ENCODE measurements around the gene GLYR1.
"Not testable (repeated sequence)": the region's sequence is repeated elsewhere in the genome, so short reads cannot be mapped to it uniquely, and the experiment has no call there.

Gene GLYR1

DNA sequence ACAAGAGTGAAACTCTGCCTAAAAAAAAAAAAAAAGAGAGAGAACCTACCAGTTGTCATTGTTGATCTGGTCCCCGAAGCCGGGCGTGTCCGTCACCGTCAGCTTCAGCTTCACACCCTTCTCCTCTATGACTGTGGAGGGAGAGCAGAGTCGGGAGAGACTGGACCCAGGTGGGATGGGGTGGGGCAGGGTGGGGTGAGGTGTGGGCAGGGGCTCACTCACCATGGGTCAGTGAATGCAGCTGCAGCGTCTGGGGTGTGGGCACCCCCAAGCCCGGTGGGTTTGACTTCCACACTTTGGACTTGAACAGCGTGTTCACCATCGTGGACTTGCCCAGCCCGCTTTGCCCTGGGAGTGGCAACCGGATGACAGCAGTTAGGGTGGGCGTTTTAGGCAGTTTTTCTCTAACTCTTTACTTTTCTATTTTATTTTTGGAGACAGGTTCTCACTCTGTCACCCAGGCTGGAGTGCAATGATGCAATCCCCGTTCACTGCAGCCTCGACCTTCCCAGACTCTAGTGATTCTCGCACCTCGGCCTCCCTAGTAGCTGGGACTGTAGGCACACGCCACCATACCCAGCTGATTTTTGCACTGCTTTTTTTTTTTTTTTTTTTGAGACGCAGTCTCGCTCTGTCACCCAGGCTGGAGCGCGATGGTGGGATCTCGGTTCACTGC, 61.2 kb downstream of the GLYR1 start:
- no peak for DNase-seq

DNA sequence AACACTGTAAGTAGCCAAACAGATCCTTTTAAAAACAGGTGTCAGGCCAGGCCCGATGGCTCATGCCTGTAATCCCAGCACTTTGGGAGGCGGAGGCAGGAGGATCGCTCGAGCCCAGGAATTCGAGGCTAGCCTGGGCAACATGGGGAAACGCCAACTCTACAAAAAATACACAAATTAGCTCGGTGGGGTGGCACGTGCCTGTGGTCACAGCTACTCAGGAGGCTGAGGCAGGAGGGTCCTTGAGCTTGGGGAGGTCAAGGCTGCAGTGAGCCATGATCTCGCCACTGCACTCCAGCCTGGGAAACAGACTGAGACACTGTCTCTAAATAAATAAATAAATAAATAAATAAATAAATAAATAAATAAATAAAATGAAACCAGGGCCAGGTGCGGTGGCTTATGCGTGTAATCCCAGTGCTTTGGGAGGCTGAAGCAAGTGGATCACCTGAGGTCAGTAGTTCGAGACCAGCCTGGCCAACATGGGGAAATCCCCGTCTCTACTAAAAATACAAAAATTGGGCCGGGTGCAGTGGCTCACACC, 62.6 kb downstream of the GLYR1 start:
- DNase-seq: not testable (repeated sequence)

- DNase-seq: no peak
Observed at GRCh38 chr16:4783951-4784336, 63.1 kb downstream of the GLYR1 start.

DNA sequence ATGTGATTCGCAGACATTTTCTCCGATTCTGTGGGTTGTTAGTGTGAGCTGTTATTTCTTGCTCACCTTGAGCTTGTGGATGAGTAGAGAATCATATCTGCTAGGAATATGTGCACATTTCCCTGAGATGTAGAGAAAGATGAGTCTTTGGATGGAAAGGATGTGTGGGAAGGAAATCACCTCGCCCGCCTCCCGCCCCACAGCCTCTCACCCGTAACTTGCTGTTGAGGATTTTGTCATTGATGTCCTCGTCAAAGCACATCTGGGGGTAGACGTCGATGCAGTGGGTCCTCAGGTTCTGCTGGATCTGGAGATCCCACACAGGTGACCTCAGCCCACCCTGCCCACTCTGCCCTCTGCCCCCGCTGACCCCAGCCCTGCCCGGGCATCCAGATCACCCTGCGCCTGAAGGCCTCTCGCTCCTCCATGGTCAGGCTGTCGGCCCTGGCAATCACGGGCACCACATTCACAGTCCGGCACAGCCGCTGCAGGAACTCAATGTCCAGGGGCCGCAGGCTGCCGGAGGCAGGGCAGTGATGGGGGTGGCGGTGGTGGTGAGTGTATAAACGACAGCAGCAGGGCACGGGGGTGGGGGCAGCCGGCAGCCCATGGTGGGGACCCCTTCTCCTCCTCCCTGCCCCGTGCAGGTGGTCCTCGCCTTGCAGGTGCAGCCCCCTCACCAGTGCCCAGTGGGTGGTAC, 63.7 kb downstream of the GLYR1 start:
- DNase-seq: no peak

DNA sequence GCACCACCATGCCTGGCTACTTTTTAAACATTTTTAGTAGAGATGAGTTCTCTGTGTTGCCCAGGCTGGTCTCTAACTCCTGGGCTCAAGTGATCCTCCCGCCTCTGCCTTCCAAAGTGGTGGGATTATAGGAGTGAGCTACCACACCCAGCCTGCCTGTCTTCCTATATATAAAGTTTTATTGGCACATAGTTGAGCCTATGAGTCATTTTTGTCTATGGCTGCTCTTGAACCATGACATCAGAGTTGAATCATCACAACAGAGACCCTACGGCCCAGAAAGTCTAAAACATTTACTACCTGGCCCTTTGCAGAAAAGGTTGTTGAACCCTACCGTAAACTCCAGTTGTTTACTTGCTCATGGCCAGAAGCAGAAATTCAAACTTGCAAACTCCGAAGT, 66.9 kb downstream of the GLYR1 start:
- DNase-seq: no peak

DNA sequence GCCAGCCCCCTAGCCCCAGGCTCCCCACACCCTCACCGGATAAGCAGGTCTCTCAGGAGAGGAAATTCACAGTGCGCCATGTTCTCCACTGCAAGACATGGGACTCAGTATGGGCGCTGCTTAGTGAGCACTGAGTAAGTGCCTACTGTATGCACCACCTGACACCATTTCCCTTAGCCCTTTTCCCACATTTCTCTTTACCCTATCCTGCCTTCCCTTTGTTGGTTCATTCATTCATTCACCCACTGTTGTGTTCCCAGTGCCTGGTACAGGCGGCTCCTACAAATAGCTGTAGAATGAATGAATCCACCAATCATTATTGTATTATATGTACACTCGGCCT, 69.1 kb downstream of the GLYR1 start:
- no peak for DNase-seq

GRCh38 chr16:4777339-4778049, 69.6 kb downstream of the GLYR1 start:
- DNase-seq: no peak

- DNase-seq: no peak
Observed at GRCh38 chr16:4776141-4776705, 70.9 kb downstream of the GLYR1 start.

DNA sequence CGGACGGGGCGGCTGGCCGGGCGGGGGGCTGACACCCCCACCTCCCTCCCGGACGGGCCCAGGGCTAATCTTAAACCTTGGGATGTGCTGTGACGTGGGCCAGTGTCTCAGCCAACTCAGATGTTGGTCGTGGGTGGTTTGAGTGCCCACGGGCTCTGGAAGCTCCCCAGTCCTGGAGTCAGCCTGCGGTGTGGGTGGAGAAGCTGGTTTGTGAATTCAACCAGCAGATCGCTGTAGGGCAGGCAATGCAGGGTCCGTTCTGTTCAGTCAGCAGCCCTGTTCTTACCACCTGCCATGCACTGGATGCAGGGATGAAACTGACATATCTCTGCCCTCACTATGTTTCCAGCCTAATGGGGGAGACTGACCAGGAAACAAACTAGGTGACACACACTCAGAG, 72.1 kb downstream of the GLYR1 start:
- no peak for DNase-seq

GRCh38 chr16:4772351-4772750, 74.7 kb downstream of the GLYR1 start:
- no peak for DNase-seq

DNA sequence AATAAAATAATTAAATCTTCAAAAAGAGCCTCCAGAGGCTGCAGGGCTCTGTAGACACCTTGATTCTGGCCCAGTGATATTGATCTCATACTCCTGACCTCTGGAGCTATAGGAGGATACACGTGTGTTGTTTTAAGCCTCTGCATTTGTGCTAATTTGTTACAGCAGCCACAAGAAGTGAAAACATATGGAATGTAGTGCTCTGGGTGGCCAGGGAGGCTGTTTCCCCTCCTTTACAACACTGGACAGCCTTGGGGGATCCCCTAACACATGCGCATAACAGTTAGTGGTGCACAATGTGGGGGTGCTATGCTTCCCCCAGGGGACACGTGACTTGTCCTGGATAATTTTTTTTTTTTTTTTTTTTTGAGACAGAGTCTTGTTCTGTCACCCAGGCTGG, 75.4 kb downstream of the GLYR1 start:
- DNase-seq: no peak

- no peak for DNase-seq
Observed at GRCh38 chr16:4769306-4769638, 77.8 kb downstream of the GLYR1 start.

DNA sequence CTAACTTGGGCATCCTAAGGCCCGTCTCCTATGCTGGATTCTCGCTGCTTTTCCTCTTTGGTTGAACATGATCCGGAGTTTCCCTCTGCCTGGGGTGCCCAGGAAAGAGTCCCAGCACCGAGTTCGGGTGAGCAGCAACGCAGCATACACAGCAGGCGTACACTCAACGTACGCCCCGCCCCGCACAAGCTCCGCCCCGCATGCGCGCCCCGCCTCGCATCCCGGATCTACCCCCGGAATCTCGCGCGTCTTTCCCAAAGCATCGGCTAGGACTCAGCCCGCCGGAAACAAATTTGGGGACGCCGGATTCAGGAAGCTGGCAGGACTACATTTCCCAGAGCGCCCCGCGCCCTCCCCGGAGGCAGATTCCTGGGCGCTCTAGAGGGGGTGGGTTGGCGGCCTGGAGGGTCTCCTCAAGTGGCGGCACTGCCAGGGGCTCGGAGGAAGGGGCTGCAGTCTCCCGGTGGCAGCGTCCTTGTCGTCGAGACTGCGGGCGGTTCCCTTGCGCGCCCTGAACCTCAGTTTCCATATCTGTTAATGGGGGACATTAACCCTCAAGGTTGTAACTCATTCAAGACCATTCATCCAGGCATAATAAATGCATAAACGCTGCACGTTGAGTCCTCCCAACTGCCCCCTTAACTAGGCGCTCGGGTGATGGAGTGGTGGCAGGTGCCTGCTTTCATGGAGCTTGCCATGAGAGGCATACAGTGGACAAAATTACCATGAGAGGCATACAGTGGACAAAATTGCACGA, 78.4 kb downstream of the GLYR1 start:
- peak; percentile 98 for DNase-seq

DNA sequence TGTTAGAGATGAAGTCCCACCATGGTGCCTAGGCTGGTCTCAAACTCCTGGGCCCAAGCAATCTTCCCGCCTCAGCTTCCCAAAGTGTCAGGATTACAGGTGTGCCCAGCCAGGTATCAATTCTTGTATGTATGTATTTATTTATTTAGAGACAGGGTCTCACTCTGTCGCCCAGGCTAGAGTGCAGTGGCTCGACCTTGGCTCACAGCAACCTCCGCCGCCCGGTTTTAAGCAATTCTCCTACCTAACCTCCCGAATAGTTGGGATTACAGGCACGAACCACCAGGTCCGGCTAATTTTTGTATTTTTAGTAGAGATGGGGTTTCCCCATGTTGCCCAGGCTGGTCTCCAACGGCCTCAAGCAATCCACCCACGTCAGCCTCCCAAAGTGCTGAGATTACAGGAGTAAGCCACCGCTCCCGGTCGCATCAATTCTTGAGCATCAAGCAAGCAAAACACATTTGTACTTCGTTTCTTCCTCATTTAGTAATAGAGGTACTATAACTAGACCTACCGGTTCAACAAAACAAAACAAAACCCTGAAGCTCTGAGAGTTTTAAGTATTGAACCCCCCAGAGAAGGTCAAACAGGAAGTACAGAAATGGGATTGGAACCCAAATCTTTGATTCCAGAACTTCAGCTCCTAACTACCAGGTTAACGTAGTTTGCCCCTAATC, 79.1 kb downstream of the GLYR1 start:
- DNase-seq: no peak

GRCh38 chr16:4766875-4767628, 80.0 kb downstream of the GLYR1 start, which contains the start of gene ZNF500:
TSS of gene ZNF500 (minus strand) at chr16:4767162. CDS start at chr16:4765978, 1,184 bp downstream.
- peak; percentile 90 for DNase-seq

DNA sequence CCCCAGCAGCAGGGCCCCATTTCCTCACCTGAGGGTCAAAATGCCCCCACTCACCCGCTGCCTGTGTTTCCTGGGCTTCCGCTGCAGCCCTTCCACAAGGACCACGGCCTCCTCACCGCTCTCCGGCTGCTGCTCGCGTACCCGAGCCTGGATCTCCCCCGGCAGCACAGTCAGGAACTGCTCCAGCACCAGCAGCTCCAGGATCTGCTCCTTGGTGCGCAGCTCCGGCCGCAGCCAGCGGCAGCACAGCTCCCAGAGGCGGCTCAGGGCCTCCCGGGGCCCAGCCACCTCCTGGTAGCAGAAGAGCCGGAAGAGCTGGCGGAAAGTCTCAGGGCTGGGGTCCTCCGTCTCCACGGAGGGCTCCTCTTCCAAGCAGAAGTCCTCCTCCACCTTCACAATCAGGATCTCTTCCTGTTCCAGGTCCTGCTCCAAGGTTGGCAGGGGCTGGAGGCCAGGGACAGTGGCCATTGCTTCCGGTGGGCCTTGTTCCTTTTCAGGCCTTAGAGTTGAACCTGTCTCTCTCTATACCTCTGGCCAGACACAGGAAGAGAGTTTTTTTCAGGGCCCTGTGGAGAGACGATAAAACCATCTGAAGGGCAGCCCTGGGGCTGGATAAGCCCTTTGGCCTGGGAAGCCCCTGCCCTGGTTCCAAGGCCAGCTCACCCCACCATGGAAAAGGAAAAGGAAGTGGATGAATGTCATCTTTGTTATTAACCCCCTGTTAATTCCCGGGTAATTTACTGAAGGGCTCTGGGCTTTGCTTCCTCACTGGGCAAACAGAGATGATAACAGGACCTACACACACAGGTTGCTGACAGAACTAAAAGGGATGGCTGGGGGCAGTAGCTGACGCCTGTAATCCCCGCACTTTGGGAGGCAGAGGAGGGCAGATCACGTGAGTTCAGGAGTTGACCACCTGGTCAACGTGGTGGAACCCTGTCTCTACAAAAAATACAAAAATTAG, 81.3 kb downstream of the GLYR1 start:
- DNase-seq: no peak

DNA sequence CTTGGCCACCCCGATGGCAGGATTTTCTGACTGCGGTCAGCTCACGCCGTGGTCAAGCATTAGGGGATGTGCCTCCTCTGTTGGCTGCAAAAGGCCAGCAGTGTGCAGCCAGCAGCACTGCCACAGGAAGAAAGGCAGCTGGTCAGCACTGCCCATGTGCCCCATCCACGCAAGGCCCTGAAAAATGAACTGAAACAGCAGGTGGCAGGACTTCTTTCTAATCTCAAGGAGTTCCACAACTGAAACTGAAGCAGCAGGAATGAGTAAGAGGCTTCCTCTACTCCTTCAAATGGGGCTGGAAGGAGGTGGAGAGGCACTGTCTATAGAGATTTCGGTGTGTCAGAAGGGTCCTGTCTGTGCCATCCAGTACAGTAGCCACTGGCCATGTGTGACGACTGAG, 83.3 kb downstream of the GLYR1 start:
- DNase-seq: no peak

DNA sequence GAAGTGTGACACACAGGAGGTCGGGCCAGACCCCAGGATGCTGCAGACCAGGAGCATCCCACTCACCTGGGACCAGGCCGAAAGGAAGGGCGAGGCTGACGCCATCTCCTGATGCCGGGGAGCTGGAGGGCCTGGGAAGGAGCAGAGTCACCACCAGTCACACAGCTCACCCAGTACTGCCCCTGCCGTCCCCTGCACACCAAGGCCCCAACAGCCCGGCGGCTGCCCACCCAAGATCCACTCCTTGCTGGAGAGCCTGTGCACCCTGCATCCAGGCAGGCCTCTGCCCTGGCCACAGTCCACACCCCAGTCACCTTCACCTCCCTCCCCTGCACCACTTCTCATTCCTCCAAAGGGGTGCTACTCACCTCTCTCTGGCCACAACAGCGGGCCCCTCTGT, 84.9 kb downstream of the GLYR1 start:
- no peak for DNase-seq

- DNase-seq: no peak
Observed at GRCh38 chr16:4760221-4760910, 86.7 kb downstream of the GLYR1 start.

GRCh38 chr16:4755687-4756086, 91.4 kb downstream of the GLYR1 start:
- DNase-seq: no peak

Measured in NCI-H2171 (cell line).